H1 (cell line): ENCODE measurements around the gene TMEM51. TPM values are rescaled to one million over a fixed set of nuclear protein-coding genes. Genes with fewer than 3 reads are reported as not detected.

Experiments used
- CTCF ChIA-PET: fragments of 300-600 bp; sonication (Branson Sonifier 250); formaldehyde crosslinking; loops from one replicate; lab custom pipeline; 2021; ENCODE audit not compliant: partially characterized antibody; lab: Charles Lee
- POLR2A ChIA-PET: fragments of 300-600 bp; sonication (Branson Sonifier 250); formaldehyde crosslinking; loops from one replicate; lab custom pipeline; 2021; ENCODE audit warnings: inconsistent platforms; ENCODE audit not compliant: partially characterized antibody; lab: Charles Lee
- DNase-seq, 2 experiments: peaks; one replicate each; pipeline versions ENCODE4 v3.0.0 to v3.0.0-alpha.2; 2010 to 2022; ENCODE audit warnings: low spot score in 2 of 2, low read depth in 1 of 2, mixed read lengths in 1 of 2
- FAIRE-seq: peaks from 2 replicates; lab custom pipeline; 2011; peaks lifted over from hg19 to GRCh38; lab: Jason Lieb, UNC
- H2AFZ ChIP-seq: 2 replicates; pipeline ENCODE4 v1.8.1; 2012; ENCODE audit warnings: low read length, inconsistent platforms
- H2AK5ac ChIP-seq: 2 replicates; pipeline ENCODE4 v1.6.1; 2013; ENCODE audit warnings: low read depth, low read length
- H2BK120ac ChIP-seq: replicated peaks from 2 replicates; pipeline ENCODE3; 2013; ENCODE audit warnings: low read depth, low read length, inconsistent platforms
- H2BK12ac ChIP-seq: 2 replicates; pipeline ENCODE4 v1.6.1; 2013; ENCODE audit warnings: low read depth, low read length
- H2BK15ac ChIP-seq: 2 replicates; pipeline ENCODE4 v1.6.1; 2013; ENCODE audit warnings: low read length
- H2BK20ac ChIP-seq: 2 replicates; pipeline ENCODE4 v1.6.1; 2013; ENCODE audit warnings: low read length
- H2BK5ac ChIP-seq: 2 replicates; pipeline ENCODE4 v1.6.1; 2013; ENCODE audit warnings: low read depth, low read length
- H3K14ac ChIP-seq: 2 replicates; pipeline ENCODE4 v1.6.1; 2013; ENCODE audit warnings: inconsistent platforms; ENCODE audit not compliant: insufficient read length
- H3K18ac ChIP-seq: 2 replicates; pipeline ENCODE4 v1.6.1; 2013; ENCODE audit warnings: low read length; ENCODE audit errors: extremely low read depth
- H3K23ac ChIP-seq: 2 replicates; pipeline ENCODE4 v1.6.1; 2013; ENCODE audit warnings: inconsistent platforms; ENCODE audit not compliant: insufficient read length
- H3K23me2 ChIP-seq: 2 replicates; pipeline ENCODE4 v1.6.1; 2013; ENCODE audit warnings: low read depth, low read length
- H3K27ac ChIP-seq: 2 replicates; pipeline ENCODE4 v1.6.1; 2011; ENCODE audit warnings: low read depth, low read length, inconsistent platforms
- H3K27me3 ChIP-seq, 4 experiments: replicated peaks in 1 of 4; 1 replicate in 1 of 4; 2 replicates in 3 of 4; pipeline versions ENCODE4 v1.6.1 to v1.8.1; 2011 to 2013; ENCODE audit warnings: low read length in 3 of 4, mild to moderate bottlenecking in 3 of 4, inconsistent platforms in 2 of 4, mixed read lengths in 2 of 4, moderate library complexity in 1 of 4; ENCODE audit not compliant: control insufficient read depth in 3 of 4, insufficient read depth in 3 of 4; ENCODE audit errors: extremely low read depth in 1 of 4
- H3K36me3 ChIP-seq, 4 experiments: 2 replicates each; pipeline versions ENCODE4 v1.6.1 to v1.8.1; 2011 to 2013; ENCODE audit warnings: mild to moderate bottlenecking in 4 of 4, low read length in 3 of 4, moderate library complexity in 2 of 4, control low read depth in 1 of 4, inconsistent platforms in 1 of 4; ENCODE audit not compliant: insufficient read depth in 4 of 4, control insufficient read depth in 2 of 4
- H3K4ac ChIP-seq: replicated peaks from 2 replicates; pipeline ENCODE3; 2013; ENCODE audit warnings: low read length, low read depth, mixed read lengths, inconsistent platforms; ENCODE audit not compliant: insufficient read length
- H3K4me1 ChIP-seq, 4 experiments: replicated peaks in 1 of 4; 1 replicate in 1 of 4; 2 replicates in 3 of 4; pipeline versions ENCODE4 v1.6.1 to v1.8.1; 2011 to 2013; ENCODE audit warnings: low read length in 3 of 4, inconsistent platforms in 2 of 4, mixed read lengths in 1 of 4; ENCODE audit not compliant: insufficient read depth in 4 of 4, control insufficient read depth in 3 of 4
- H3K4me2 ChIP-seq, 2 experiments: 2 replicates each; pipeline versions ENCODE4 v1.6.1 to v1.8.1; 2011 to 2013; ENCODE audit warnings: low read depth in 2 of 2, low read length in 2 of 2, control low read depth in 1 of 2, inconsistent platforms in 1 of 2, mild to moderate bottlenecking in 1 of 2; ENCODE audit not compliant: insufficient read depth in 1 of 2
- H3K4me3 ChIP-seq, 4 experiments: fragments of 200-600, 300-600 bp in 1 of 4; sonication (generic), shearing (Covaris generic), sonication (Bioruptor Twin) in 1 of 4; 2 replicates each; pipeline versions ENCODE4 v1.5.1 to v1.8.1; 2011 to 2016; ENCODE audit warnings: low read length in 4 of 4, low read depth in 3 of 4, control low read depth in 2 of 4, inconsistent platforms in 2 of 4, mild to moderate bottlenecking in 2 of 4, mixed read lengths in 1 of 4, moderate library complexity in 1 of 4; ENCODE audit not compliant: insufficient read depth in 2 of 4; ENCODE audit errors: extremely low read depth in 1 of 4
- H3K56ac ChIP-seq: replicated peaks from 2 replicates; pipeline ENCODE3; 2013; ENCODE audit warnings: low read depth, mild to moderate bottlenecking, mixed read lengths, low read length, inconsistent platforms; ENCODE audit not compliant: insufficient read length
- H3K79me1 ChIP-seq: 2 replicates; pipeline ENCODE4 v1.6.1; 2013; ENCODE audit warnings: low read depth, low read length, control low read depth
- H3K79me2 ChIP-seq, 2 experiments: 2 replicates each; pipeline versions ENCODE4 v1.6.1 to v1.8.1; 2012 to 2013; ENCODE audit warnings: low read length in 2 of 2, mild to moderate bottlenecking in 2 of 2, inconsistent platforms in 1 of 2; ENCODE audit not compliant: insufficient read depth in 2 of 2, control insufficient read depth in 1 of 2
- H3K9ac ChIP-seq, 4 experiments: replicated peaks in 1 of 4; 1 replicate in 1 of 4; 2 replicates in 3 of 4; pipeline versions ENCODE4 v1.6.1 to v1.8.1; 2011 to 2013; ENCODE audit warnings: low read depth in 3 of 4, low read length in 3 of 4, control low read depth in 2 of 4, mild to moderate bottlenecking in 2 of 4, moderate library complexity in 2 of 4, inconsistent platforms in 1 of 4; ENCODE audit errors: extremely low read depth in 1 of 4
- H3K9me3 ChIP-seq, 2 experiments: 2 replicates each; pipeline versions ENCODE4 v1.6.1 to v1.8.1; 2012 to 2013; ENCODE audit warnings: mild to moderate bottlenecking in 2 of 2, moderate library complexity in 2 of 2, control low read depth in 1 of 2, inconsistent platforms in 1 of 2, low read depth in 1 of 2, low read length in 1 of 2, mixed read lengths in 1 of 2; ENCODE audit not compliant: insufficient read depth in 2 of 2
- H4K20me1 ChIP-seq, 2 experiments: replicated peaks in 1 of 2; 2 replicates each; pipeline versions ENCODE3 to v1.8.1; 2011 to 2013; ENCODE audit warnings: inconsistent platforms in 2 of 2, low read length in 2 of 2, mild to moderate bottlenecking in 1 of 2; ENCODE audit not compliant: insufficient read depth in 2 of 2, control insufficient read depth in 1 of 2
- H4K5ac ChIP-seq: 2 replicates; pipeline ENCODE4 v1.6.1; 2013; ENCODE audit warnings: low read length, low read depth, mixed read lengths, inconsistent platforms; ENCODE audit not compliant: insufficient read length
- H4K8ac ChIP-seq: 2 replicates; pipeline ENCODE4 v1.8.0; 2013; ENCODE audit warnings: mild to moderate bottlenecking, moderate library complexity, low read length, inconsistent platforms; ENCODE audit not compliant: insufficient read depth; ENCODE audit errors: extremely low read depth
- H4K91ac ChIP-seq: replicated peaks from 2 replicates; pipeline ENCODE3; 2013; ENCODE audit warnings: low read length, mixed read lengths, inconsistent platforms; ENCODE audit not compliant: insufficient read length
- SP2 ChIP-seq: IDR thresholded peaks from 2 replicates; pipeline ENCODE4 v1.6.1; 2012; ENCODE audit warnings: mild to moderate bottlenecking, low read length, inconsistent platforms
- WGBS, 2 experiments: shearing (Covaris generic) in 1 of 2; methylation state at CpG; one replicate each; pipeline versions ENCODE4 v1.1.6 to v1.1.7; 2013 to 2015; ENCODE audit warnings: low lambda C conversion rate in 2 of 2, mixed read lengths in 2 of 2, inconsistent platforms in 1 of 2, low coverage in 1 of 2, missing lambda C conversion rate in 1 of 2; ENCODE audit not compliant: insufficient replicate concordance in 2 of 2, insufficient coverage in 1 of 2, insufficient read length in 1 of 2; ENCODE audit errors: extremely low coverage in 1 of 2, missing lambda C conversion rate in 1 of 2; 5-methylcytosine and 5-hydroxymethylcytosine counted together
- polyA plus RNA-seq, 7 experiments: library from polyadenylated mRNA; depleted of rRNA in 3 of 7; stranded (reverse) in 5 of 7; unstranded in 2 of 7; fragments of >200 nt in 5 of 7; fragments of 200-250 nt in 2 of 7; gene quantifications; 1 replicate in 5 of 7; 2 replicates in 1 of 7; 4 replicates in 1 of 7; pipeline versions ENCODE4 v1.2.1 to v1.2.3, GENCODE V29; 2011 to 2013; ENCODE audit warnings: missing spikeins in 2 of 7, mixed read lengths in 2 of 7
- total RNA-seq: library from RNA; stranded (reverse); fragmentation: NEBNext Ultra II Directional; extraction: Animal tissue kit (Norgen Biotek cat#: 25700); gene quantifications from 2 replicates; pipeline ENCODE4 v1.2.1, GENCODE V29; 2021

TMEM51 gene
- total and polyA plus RNA-seq, 2 of the 8 experiments (the other 6 are each of a cell fraction or from before 2014, with no cell fraction given) = 9.9 to 10.7 TPM

DNA sequence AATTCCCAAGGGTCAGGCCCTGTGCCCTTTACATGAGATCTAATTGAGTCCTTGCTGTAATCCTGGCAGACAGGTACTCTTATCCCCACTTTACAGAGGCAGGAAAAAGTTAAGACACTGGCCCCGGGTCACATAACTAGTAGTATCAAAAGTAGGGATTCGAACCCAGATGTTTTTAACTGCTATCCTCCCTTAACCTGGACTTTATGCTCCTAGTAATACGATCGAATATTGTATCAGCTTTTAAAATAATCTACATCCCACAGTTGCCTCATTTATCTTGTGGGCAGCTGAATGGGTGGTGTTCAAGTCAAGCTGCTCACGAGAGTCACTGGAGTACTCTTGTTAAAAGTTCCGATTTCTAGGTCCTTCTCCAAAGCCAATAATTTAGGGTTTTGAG lies 25.5 kb upstream of the TMEM51 start:
- Histone ChIP-seq H3K27ac (no peak overlapping the region), H2AFZ (no peak overlapping the region), H3K79me1 (no peaks in the 10 kb centered on the region), H2BK12ac (no peak overlapping the region), H3K23ac (no peak overlapping the region), H4K91ac (no peak overlapping the region), H3K79me2 (no peaks in the 10 kb centered on the region), H4K5ac (no peak overlapping the region), H3K36me3 (no peaks in the 10 kb centered on the region), H3K4me1 (no peaks in the 10 kb centered on the region), H4K8ac (no peak overlapping the region), H3K56ac (no peak overlapping the region), H3K23me2 (no peaks in the 10 kb centered on the region), H3K9me3 (peaks cover 0 to 3% of the 10 kb centered on the region in 2 experiments; a peak in 1 of 4 replicates), H3K18ac (no peak overlapping the region), H2BK20ac (no peak overlapping the region), H2AK5ac (no peak overlapping the region), H3K4me2 (no peak overlapping the region), H3K4ac (no peak overlapping the region), H3K9ac (no peak overlapping the region), H4K20me1 (no peaks in the 10 kb centered on the region), H2BK120ac (no peak overlapping the region), H3K4me3 (no peak overlapping the region), H3K27me3 (no peaks in the 10 kb centered on the region), H2BK5ac (no peak overlapping the region)
- WGBS, 2 experiments = 87% methylated on average over 6 of the region's 6 CpGs; no CpG with 5 or more reads in 1 of the 2 experiments
- ChIA-PET CTCF (interaction anchor here (0.8 to 4.8 kb wide), 42 partner anchors 7 to 340 kb away, joined by 3 to 49 read pairs (median 5); partner anchors contain the start of gene TMEM51), POLR2A (interaction anchor here (1.0 to 1.3 kb wide), 2 partner anchors 26 to 144 kb away, joined by 4 read pairs; partner anchors contain the start of gene TMEM51)
- FAIRE-seq (no peak), DNase-seq (no peak)
- no peak for TF ChIP-seq SP2
- TF ChIP-seq, all 59 proteins: peak for 0
- Histone ChIP-seq H2BK15ac (no peak overlapping the region), H3K14ac (no peak overlapping the region)
